Measurements from ENCODE around the gene RFTN1. TPM values are rescaled to one million over a fixed set of nuclear protein-coding genes. Genes with fewer than 3 reads are reported as not detected.

Gene RFTN1
- total and polyA plus RNA-seq, 2 experiments from 2014 or later = 3.3 to 7.2 TPM

GRCh38 chr3:16299746-16300145 is 213.8 kb downstream of the RFTN1 start:
- H3K27me3 ChIP-seq (ENCODE audit: insufficient read depth) = no peaks in the 10 kb centered on the region
- TF ChIP-seq JUNB (IDR thresholded peaks at IDR 0.05; ENCODE audit: unreplicated experiment) = no peak
- no peak for TF ChIP-seq STAT1 (IDR thresholded peaks at IDR 0.05; ENCODE audit: unreplicated experiment)
- TF ChIP-seq EZH2phosphoT487 (IDR thresholded peaks at IDR 0.05; ENCODE audit: unreplicated experiment) = no peak
- no peak for TF ChIP-seq ZNF331 (CRISPR knock-in tag; IDR thresholded peaks at IDR 0.05; ENCODE audit: low read depth)
- TF ChIP-seq EZH2 (IDR thresholded peaks at IDR 0.05; ENCODE audit: low read depth, unreplicated experiment) = no peak
- TF ChIP-seq CREB1 (CRISPR knock-in tag; IDR thresholded peaks at IDR 0.05; ENCODE audit: low read depth) = no peak
- no peak for TF ChIP-seq ZNF114 (CRISPR knock-in tag; IDR thresholded peaks at IDR 0.05)
- TF ChIP-seq, protein P1, sequence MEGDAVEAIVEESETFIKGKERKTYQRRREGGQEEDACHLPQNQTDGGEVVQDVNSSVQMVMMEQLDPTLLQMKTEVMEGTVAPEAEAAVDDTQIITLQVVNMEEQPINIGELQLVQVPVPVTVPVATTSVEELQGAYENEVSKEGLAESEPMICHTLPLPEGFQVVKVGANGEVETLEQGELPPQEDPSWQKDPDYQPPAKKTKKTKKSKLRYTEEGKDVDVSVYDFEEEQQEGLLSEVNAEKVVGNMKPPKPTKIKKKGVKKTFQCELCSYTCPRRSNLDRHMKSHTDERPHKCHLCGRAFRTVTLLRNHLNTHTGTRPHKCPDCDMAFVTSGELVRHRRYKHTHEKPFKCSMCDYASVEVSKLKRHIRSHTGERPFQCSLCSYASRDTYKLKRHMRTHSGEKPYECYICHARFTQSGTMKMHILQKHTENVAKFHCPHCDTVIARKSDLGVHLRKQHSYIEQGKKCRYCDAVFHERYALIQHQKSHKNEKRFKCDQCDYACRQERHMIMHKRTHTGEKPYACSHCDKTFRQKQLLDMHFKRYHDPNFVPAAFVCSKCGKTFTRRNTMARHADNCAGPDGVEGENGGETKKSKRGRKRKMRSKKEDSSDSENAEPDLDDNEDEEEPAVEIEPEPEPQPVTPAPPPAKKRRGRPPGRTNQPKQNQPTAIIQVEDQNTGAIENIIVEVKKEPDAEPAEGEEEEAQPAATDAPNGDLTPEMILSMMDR (conservative IDR thresholded peaks at IDR 0.05; ENCODE audit: low read depth in 2 of 2) = no peak
- no peak for TF ChIP-seq ZNF462 (CRISPR knock-in tag; IDR thresholded peaks at IDR 0.05)
- TF ChIP-seq ETS1 (IDR thresholded peaks at IDR 0.05) = no peak
- H3K4me2 ChIP-seq = no peak overlapping the region
- H2AFZ ChIP-seq = no peak overlapping the region
- no peaks in the 10 kb centered on the region for H4K20me1 ChIP-seq (replicated peaks; ENCODE audit: insufficient read depth)
- Mint-ChIP-seq H3K4me3 (no peak overlapping the region), H3K27ac (no peak overlapping the region), H3K36me3 (ENCODE audit: low read depth) (peaks cover 61% of the 10 kb centered on the region), H3K27me3 (ENCODE audit: insufficient read depth, low read depth, poor library complexity) (peaks cover 1% of the 10 kb centered on the region), H3K9me3 (peaks cover 6% of the 10 kb centered on the region; the same call in 2 of the 3 replicates), H3K4me1 (peaks cover 52% of the 10 kb centered on the region)
- no peaks in the 10 kb centered on the region for H3K9me2 ChIP-seq (ENCODE audit: insufficient read depth)
- H3F3A ChIP-seq (replicated peaks; ENCODE audit: low read depth) = 0 out of 2 replicates have a peak, but pooled peaks cover 2% of the 10 kb centered on the region
- ATAC-seq (no peak), DNase-seq (ENCODE audit: low spot score) (no peak)
- peaks cover 14% of the 10 kb centered on the region for H3K36me3 ChIP-seq (ENCODE audit: insufficient read depth)
- H3K79me2 ChIP-seq (replicated peaks; ENCODE audit: insufficient read depth) = peaks cover 3% of the 10 kb centered on the region
- peaks cover 42% of the 10 kb centered on the region for H3K4me1 ChIP-seq (ENCODE audit: insufficient read depth)
- no peak overlapping the region for H3K27ac ChIP-seq (ENCODE audit: low read depth)
- H3K4me3 ChIP-seq = no peak overlapping the region

Data from GM23338 (cell line).